GM23338 (cell line): ENCODE results near the gene MRPS34. TPM values are rescaled to one million over a fixed set of nuclear protein-coding genes. Genes with fewer than 3 reads are reported as not detected.

Experiments used
- ATAC-seq: fragments of 200-7000 bp; cut with Tn5 transposase; 3 replicates; pipeline ENCODE4 v1.9.1; 2020
- DNase-seq: peaks from one replicate; pipeline ENCODE4 v3.0.0-alpha.2; 2015; ENCODE audit warnings: low spot score
- H2AFZ ChIP-seq: fragments of 200-600 bp; sonication (generic); 2 replicates; pipeline ENCODE4 v1.8.0; 2016; ENCODE audit warnings: antibody characterized with exemption, mild to moderate bottlenecking, moderate library complexity
- H3F3A ChIP-seq: fragments of 200-600 bp; sonication (generic); replicated peaks from 2 replicates; pipeline ENCODE4 v1.8.0; 2017; ENCODE audit warnings: antibody characterized with exemption, mixed run types, low read depth
- H3K27ac ChIP-seq: fragments of 200-600 bp; sonication (generic); 2 replicates; pipeline ENCODE4 v1.6.1; 2016; ENCODE audit warnings: low read depth
- H3K27me3 ChIP-seq: fragments of 200-600 bp; sonication (generic); 2 replicates; pipeline ENCODE4 v1.8.0; 2016; ENCODE audit warnings: mild to moderate bottlenecking, mixed run types, moderate library complexity; ENCODE audit not compliant: insufficient read depth
- H3K36me3 ChIP-seq: fragments of 200-600 bp; sonication (generic); 2 replicates; pipeline ENCODE4 v1.8.0; 2016; ENCODE audit warnings: mild to moderate bottlenecking; ENCODE audit not compliant: insufficient read depth
- H3K4me1 ChIP-seq: fragments of 200-600 bp; sonication (generic); 2 replicates; pipeline ENCODE4 v1.8.0; 2016; ENCODE audit warnings: mild to moderate bottlenecking, moderate library complexity; ENCODE audit not compliant: insufficient read depth
- H3K4me2 ChIP-seq: fragments of 200-600 bp; sonication (generic); 2 replicates; pipeline ENCODE4 v1.7.1; 2017; ENCODE audit warnings: mixed run types
- H3K4me3 ChIP-seq: fragments of 200-600 bp; sonication (generic); 2 replicates; pipeline ENCODE4 v1.6.1; 2016; ENCODE audit warnings: mixed run types
- H3K79me2 ChIP-seq: fragments of 200-600 bp; sonication (generic); replicated peaks from 2 replicates; pipeline ENCODE4 v1.8.0; 2017; ENCODE audit warnings: mild to moderate bottlenecking; ENCODE audit not compliant: insufficient read depth
- H3K9me2 ChIP-seq: fragments of 200-600 bp; sonication (generic); 2 replicates; pipeline ENCODE4 v1.8.0; 2017; ENCODE audit not compliant: insufficient read depth
- H4K20me1 ChIP-seq: fragments of 200-600 bp; sonication (generic); replicated peaks from 2 replicates; pipeline ENCODE4 v1.8.0; 2017; ENCODE audit warnings: mild to moderate bottlenecking; ENCODE audit not compliant: insufficient read depth
- H3K27ac Mint-ChIP-seq: 2 replicates; pipeline ENCODE4 v1.8.0; 2020; ENCODE audit warnings: inconsistent platforms, mild to moderate bottlenecking, moderate library complexity, mixed read lengths
- H3K27me3 Mint-ChIP-seq: 3 replicates; pipeline ENCODE4 v1.8.0; 2022; ENCODE audit warnings: low read depth, mild to moderate bottlenecking, moderate library complexity, mixed read lengths, inconsistent platforms; ENCODE audit not compliant: insufficient read depth, poor library complexity
- H3K36me3 Mint-ChIP-seq: 3 replicates; pipeline ENCODE4 v1.8.0; 2021; ENCODE audit warnings: low read depth, mild to moderate bottlenecking, inconsistent platforms, moderate library complexity, mixed read lengths
- H3K4me1 Mint-ChIP-seq: 3 replicates; pipeline ENCODE4 v1.8.0; 2020; ENCODE audit warnings: mild to moderate bottlenecking, inconsistent platforms, mixed read lengths
- H3K4me3 Mint-ChIP-seq: 3 replicates; pipeline ENCODE4 v1.8.0; 2021; ENCODE audit warnings: moderate library complexity, mild to moderate bottlenecking, inconsistent platforms, mixed read lengths
- H3K9me3 Mint-ChIP-seq: 3 replicates; pipeline ENCODE4 v1.8.0; 2020; ENCODE audit warnings: moderate library complexity, mild to moderate bottlenecking, inconsistent platforms, mixed read lengths
- CREB1 ChIP-seq: fragments of 250-450 bp; sonication (Bioruptor Pico); IDR thresholded peaks from 2 replicates; pipeline ENCODE4 v1.5.0; 2020; ENCODE audit warnings: low read depth, mild to moderate bottlenecking, moderate library complexity
- EZH2 ChIP-seq: fragments of 200-600 bp; sonication (generic); IDR thresholded peaks from one replicate; pipeline ENCODE4 v1.8.0; 2017; ENCODE audit warnings: antibody characterized with exemption, mild to moderate bottlenecking, low read depth; ENCODE audit not compliant: unreplicated experiment
- EZH2phosphoT487 ChIP-seq: fragments of 200-600 bp; sonication (generic); IDR thresholded peaks from one replicate; pipeline ENCODE4 v1.8.1; 2018; ENCODE audit warnings: antibody characterized with exemption; ENCODE audit not compliant: unreplicated experiment
- JUNB ChIP-seq: IDR thresholded peaks from one replicate; pipeline ENCODE4 v1.6.1; 2016; ENCODE audit warnings: antibody characterized with exemption; ENCODE audit not compliant: unreplicated experiment
- NANOG ChIP-seq: IDR thresholded peaks from 2 replicates; pipeline ENCODE4 v1.6.1; 2016; ENCODE audit warnings: antibody characterized with exemption, borderline replicate concordance
- POLR2AphosphoS5 ChIP-seq: IDR thresholded peaks from 2 replicates; pipeline ENCODE4 v1.6.1; 2016; ENCODE audit warnings: antibody characterized with exemption, low read depth
- STAT1 ChIP-seq: IDR thresholded peaks from one replicate; pipeline ENCODE4 v1.6.1; 2016; ENCODE audit warnings: antibody characterized with exemption; ENCODE audit not compliant: unreplicated experiment
- ZNF114 ChIP-seq: fragments of 250-450 bp; sonication (Bioruptor Pico); IDR thresholded peaks from 2 replicates; pipeline ENCODE4 v1.5.0; 2020; ENCODE audit warnings: mild to moderate bottlenecking, moderate library complexity
- ZNF331 ChIP-seq: fragments of 250-450 bp; sonication (Bioruptor Pico); IDR thresholded peaks from 2 replicates; pipeline ENCODE4 v1.5.0; 2020; ENCODE audit warnings: low read depth, mild to moderate bottlenecking, moderate library complexity
- polyA plus RNA-seq: library from polyadenylated mRNA; unstranded; fragments of >200 nt; fragmentation: Nextera tagmentation; extraction: Ambion mirVana; gene quantifications from 2 replicates; pipeline ENCODE4 v1.2.1, GENCODE V29; 2016
- total RNA-seq: library from RNA; depleted of rRNA; stranded (reverse); fragments of >200 nt; shearing (Covaris generic); gene quantifications from 2 replicates; pipeline ENCODE4 v1.2.3, GENCODE V29; 2014
- TF ChIP-seq, protein P1 (sequence below): IDR thresholded peaks from one replicate; pipeline ENCODE4 v1.6.1; 2018; ENCODE audit warnings: antibody characterized with exemption; ENCODE audit not compliant: unreplicated experiment
- TF ChIP-seq, protein P2 (sequence below): fragments of 250-450 bp; sonication (Bioruptor Pico); IDR thresholded peaks from 2 replicates; pipeline ENCODE4 v1.5.0; 2020; ENCODE audit warnings: mild to moderate bottlenecking, moderate library complexity

Gene MRPS34
- total and polyA plus RNA-seq, 2 experiments from 2014 or later = 248 to 391 TPM

DNA sequence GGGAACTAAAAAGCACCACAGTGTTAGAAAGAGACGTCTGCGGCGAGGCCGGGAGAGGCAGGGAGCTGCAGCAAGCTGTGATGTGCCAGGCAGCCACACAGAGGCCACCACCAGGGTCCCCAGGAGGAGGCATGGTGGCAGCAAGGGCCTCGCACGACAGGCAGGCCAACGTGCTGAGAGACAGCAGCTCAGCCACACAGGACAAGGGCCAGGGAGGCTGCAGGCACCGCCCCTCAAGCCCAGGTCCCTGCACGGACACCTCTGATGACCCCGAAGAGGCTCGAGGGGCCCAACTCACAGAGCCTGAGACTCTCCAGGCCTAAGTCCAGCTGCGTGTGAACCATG lies 48.0 kb upstream of the MRPS34 start:
- H3K4me2 ChIP-seq = no peak overlapping the region
- no peak overlapping the region for H3K27ac ChIP-seq
- H3K4me3 ChIP-seq = no peak overlapping the region
- no peak overlapping the region for H3K27ac Mint-ChIP-seq
- no peaks in the 10 kb centered on the region for H3K36me3 Mint-ChIP-seq
- H3K27me3 ChIP-seq = no peaks in the 10 kb centered on the region
- TF ChIP-seq ZNF331 (CRISPR knock-in tag) (no peak), CREB1 (CRISPR knock-in tag) (no peak), NANOG (no peak), ZNF114 (CRISPR knock-in tag) (no peak), POLR2AphosphoS5 (no peak)
- TF ChIP-seq, protein P1, sequence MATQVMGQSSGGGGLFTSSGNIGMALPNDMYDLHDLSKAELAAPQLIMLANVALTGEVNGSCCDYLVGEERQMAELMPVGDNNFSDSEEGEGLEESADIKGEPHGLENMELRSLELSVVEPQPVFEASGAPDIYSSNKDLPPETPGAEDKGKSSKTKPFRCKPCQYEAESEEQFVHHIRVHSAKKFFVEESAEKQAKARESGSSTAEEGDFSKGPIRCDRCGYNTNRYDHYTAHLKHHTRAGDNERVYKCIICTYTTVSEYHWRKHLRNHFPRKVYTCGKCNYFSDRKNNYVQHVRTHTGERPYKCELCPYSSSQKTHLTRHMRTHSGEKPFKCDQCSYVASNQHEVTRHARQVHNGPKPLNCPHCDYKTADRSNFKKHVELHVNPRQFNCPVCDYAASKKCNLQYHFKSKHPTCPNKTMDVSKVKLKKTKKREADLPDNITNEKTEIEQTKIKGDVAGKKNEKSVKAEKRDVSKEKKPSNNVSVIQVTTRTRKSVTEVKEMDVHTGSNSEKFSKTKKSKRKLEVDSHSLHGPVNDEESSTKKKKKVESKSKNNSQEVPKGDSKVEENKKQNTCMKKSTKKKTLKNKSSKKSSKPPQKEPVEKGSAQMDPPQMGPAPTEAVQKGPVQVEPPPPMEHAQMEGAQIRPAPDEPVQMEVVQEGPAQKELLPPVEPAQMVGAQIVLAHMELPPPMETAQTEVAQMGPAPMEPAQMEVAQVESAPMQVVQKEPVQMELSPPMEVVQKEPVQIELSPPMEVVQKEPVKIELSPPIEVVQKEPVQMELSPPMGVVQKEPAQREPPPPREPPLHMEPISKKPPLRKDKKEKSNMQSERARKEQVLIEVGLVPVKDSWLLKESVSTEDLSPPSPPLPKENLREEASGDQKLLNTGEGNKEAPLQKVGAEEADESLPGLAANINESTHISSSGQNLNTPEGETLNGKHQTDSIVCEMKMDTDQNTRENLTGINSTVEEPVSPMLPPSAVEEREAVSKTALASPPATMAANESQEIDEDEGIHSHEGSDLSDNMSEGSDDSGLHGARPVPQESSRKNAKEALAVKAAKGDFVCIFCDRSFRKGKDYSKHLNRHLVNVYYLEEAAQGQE = no peak
- no peaks in the 10 kb centered on the region for H3K36me3 ChIP-seq
- peaks cover 6% of the 10 kb centered on the region; the same call in 1 of the 2 replicates for H3K79me2 ChIP-seq
- 0 out of 2 replicates have a peak, but pooled peaks cover 6% of the 10 kb centered on the region for H3F3A ChIP-seq
- no peaks in the 10 kb centered on the region for H3K9me2 ChIP-seq
- ATAC-seq = no peak
- no peaks in the 10 kb centered on the region; the same call in 1 of the 2 replicates for H3K4me1 ChIP-seq
- no peaks in the 10 kb centered on the region; the same call in 2 of the 3 replicates for H3K4me1 Mint-ChIP-seq
- H4K20me1 ChIP-seq = no peaks in the 10 kb centered on the region; the same call in 1 of the 2 replicates
- H3K27me3 Mint-ChIP-seq = peaks cover 4% of the 10 kb centered on the region
- H3K4me3 Mint-ChIP-seq = no peak overlapping the region
- H3K9me3 Mint-ChIP-seq = no peaks in the 10 kb centered on the region
- no peak for DNase-seq
- no peak overlapping the region for H2AFZ ChIP-seq

DNA sequence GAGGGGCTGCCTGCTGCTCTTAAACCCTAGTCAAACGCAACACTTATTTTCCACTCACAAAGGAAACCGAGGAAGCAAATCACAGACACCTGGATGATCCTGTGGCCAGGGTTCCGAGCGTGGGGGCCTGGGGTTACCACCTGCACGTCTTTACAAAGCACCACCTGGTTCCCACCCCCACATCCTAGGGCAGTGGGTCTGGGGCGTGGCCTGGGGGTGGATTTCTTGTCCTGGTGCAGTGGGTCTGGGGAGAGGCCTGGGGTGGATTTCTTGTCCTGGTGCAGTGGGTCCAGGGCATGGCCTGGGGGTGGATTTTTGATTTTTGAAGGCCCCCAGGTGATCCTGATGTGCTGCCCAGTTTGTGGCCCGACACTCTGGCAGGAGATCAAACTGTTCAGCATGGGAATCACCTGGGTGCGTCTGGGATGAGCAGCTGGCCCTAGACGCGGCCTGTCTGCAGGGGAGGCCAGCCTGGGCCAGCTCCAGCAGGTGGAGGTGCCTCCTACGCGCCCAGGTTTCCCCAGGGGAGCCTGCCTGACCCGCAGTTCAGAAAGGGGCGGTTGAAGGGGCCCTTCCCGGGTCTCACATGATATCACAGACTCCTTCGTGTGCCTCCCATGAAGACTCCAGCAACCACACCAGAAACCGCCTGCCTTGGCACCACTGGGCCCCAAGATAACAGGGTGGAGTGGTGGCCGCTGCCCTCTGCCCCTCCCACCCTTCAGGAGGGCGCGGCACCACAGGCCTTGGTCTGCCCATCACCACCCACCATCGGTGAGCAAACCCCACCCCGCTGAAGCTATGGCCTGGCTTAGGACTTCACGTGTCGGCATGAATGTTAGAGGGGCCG lies 47.4 kb upstream of the MRPS34 start:
- 0 out of 2 replicates have a peak, but pooled peaks cover under 1% of the 10 kb centered on the region for H3K79me2 ChIP-seq
- Mint-ChIP-seq H3K27ac (no peak overlapping the region), H3K9me3 (no peaks in the 10 kb centered on the region), H3K4me3 (no peak overlapping the region), H3K36me3 (peaks cover 2% of the 10 kb centered on the region; the same call in 2 of the 3 replicates), H3K27me3 (no peaks in the 10 kb centered on the region), H3K4me1 (no peaks in the 10 kb centered on the region)
- DNase-seq (no peak), ATAC-seq (no peak)
- H3K4me2 ChIP-seq = no peak overlapping the region
- H2AFZ ChIP-seq = no peak overlapping the region
- no peaks in the 10 kb centered on the region for H3K9me2 ChIP-seq
- no peaks in the 10 kb centered on the region for H3F3A ChIP-seq
- H3K36me3 ChIP-seq = no peaks in the 10 kb centered on the region
- H3K27me3 ChIP-seq = no peaks in the 10 kb centered on the region
- no peak overlapping the region for H3K27ac ChIP-seq
- no peaks in the 10 kb centered on the region; the same call in 1 of the 2 replicates for H4K20me1 ChIP-seq
- TF ChIP-seq NANOG (no peak), EZH2phosphoT487 (no peak), CREB1 (CRISPR knock-in tag) (no peak), ZNF331 (CRISPR knock-in tag) (no peak), JUNB (no peak), STAT1 (no peak), EZH2 (no peak)
- TF ChIP-seq, protein P2, sequence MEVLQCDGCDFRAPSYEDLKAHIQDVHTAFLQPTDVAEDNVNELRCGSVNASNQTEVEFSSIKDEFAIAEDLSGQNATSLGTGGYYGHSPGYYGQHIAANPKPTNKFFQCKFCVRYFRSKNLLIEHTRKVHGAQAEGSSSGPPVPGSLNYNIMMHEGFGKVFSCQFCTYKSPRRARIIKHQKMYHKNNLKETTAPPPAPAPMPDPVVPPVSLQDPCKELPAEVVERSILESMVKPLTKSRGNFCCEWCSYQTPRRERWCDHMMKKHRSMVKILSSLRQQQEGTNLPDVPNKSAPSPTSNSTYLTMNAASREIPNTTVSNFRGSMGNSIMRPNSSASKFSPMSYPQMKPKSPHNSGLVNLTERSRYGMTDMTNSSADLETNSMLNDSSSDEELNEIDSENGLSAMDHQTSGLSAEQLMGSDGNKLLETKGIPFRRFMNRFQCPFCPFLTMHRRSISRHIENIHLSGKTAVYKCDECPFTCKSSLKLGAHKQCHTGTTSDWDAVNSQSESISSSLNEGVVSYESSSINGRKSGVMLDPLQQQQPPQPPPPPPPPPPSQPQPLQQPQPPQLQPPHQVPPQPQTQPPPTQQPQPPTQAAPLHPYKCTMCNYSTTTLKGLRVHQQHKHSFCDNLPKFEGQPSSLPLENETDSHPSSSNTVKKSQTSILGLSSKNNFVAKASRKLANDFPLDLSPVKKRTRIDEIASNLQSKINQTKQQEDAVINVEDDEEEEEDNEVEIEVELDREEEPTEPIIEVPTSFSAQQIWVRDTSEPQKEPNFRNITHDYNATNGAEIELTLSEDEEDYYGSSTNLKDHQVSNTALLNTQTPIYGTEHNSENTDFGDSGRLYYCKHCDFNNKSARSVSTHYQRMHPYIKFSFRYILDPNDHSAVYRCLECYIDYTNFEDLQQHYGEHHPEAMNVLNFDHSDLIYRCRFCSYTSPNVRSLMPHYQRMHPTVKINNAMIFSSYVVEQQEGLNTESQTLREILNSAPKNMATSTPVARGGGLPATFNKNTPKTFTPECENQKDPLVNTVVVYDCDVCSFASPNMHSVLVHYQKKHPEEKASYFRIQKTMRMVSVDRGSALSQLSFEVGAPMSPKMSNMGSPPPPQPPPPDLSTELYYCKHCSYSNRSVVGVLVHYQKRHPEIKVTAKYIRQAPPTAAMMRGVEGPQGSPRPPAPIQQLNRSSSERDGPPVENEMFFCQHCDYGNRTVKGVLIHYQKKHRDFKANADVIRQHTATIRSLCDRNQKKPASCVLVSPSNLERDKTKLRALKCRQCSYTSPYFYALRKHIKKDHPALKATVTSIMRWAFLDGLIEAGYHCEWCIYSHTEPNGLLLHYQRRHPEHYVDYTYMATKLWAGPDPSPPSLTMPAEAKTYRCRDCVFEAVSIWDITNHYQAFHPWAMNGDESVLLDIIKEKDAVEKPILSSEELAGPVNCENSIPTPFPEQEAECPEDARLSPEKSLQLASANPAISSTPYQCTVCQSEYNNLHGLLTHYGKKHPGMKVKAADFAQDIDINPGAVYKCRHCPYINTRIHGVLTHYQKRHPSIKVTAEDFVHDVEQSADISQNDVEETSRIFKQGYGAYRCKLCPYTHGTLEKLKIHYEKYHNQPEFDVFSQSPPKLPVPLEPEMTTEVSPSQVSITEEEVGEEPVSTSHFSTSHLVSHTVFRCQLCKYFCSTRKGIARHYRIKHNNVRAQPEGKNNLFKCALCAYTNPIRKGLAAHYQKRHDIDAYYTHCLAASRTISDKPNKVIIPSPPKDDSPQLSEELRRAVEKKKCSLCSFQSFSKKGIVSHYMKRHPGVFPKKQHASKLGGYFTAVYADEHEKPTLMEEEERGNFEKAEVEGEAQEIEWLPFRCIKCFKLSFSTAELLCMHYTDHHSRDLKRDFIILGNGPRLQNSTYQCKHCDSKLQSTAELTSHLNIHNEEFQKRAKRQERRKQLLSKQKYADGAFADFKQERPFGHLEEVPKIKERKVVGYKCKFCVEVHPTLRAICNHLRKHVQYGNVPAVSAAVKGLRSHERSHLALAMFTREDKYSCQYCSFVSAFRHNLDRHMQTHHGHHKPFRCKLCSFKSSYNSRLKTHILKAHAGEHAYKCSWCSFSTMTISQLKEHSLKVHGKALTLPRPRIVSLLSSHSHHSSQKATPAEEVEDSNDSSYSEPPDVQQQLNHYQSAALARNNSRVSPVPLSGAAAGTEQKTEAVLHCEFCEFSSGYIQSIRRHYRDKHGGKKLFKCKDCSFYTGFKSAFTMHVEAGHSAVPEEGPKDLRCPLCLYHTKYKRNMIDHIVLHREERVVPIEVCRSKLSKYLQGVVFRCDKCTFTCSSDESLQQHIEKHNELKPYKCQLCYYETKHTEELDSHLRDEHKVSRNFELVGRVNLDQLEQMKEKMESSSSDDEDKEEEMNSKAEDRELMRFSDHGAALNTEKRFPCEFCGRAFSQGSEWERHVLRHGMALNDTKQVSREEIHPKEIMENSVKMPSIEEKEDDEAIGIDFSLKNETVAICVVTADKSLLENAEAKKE (CRISPR knock-in tag) = no peak
- no peak overlapping the region for H3K4me3 ChIP-seq
- no peaks in the 10 kb centered on the region for H3K4me1 ChIP-seq
